ENCODE measurements around the gene FILIP1. TPM values are rescaled to one million over a fixed set of nuclear protein-coding genes. Genes with fewer than 3 reads are reported as not detected.

Gene FILIP1
- total RNA-seq, 1 experiment from 2014 or later, result 0.15 TPM

DNA sequence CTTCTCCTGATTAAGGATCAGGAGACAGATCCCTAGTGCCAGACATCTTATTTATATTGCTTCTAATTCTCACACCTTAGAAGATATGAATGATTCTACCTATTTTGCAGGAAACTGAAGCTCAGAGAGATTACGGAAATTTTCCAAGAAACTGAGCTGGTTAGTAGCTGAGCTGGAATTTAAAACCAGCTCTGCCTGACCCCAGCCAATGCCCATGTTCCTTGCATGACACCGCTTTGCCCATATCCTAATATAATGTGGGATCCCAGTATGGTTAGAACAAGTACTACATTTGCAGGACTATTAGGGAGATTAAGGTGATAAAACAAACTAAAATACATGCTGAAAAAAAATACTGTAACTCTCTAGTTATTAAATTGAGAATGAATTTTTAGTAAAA lies 210.9 kb downstream of the FILIP1 start:
- H3K4me3 ChIP-seq (ENCODE audit: low read length), result peak overlapping the region; percentile 95
- no peak overlapping the region for H2AFZ ChIP-seq (ENCODE audit: low read length)
- peaks cover 15% of the 10 kb centered on the region for H3K36me3 ChIP-seq (ENCODE audit: insufficient read depth, low read length)
- H3K9ac ChIP-seq (ENCODE audit: low read length), result peak overlapping the region; percentile 89
- no peaks in the 10 kb centered on the region for H3K9me2 ChIP-seq (replicated peaks; ENCODE audit: insufficient read depth, low read length)
- no peaks in the 10 kb centered on the region for H3K27me3 ChIP-seq (ENCODE audit: low read length)
- H3K9me3 ChIP-seq (ENCODE audit: low read length), result no peaks in the 10 kb centered on the region
- DNase-seq, result no peak
- peak overlapping the region; percentile 87 for H3K4me2 ChIP-seq (ENCODE audit: low read depth, low read length, poor library complexity, severe bottlenecking)
- peaks cover 93% of the 10 kb centered on the region for H3K79me2 ChIP-seq (ENCODE audit: low read length)
- H3K27ac ChIP-seq (ENCODE audit: low read length), result no peak overlapping the region
- H3K4me1 ChIP-seq (ENCODE audit: low read length), result peaks cover 60% of the 10 kb centered on the region
- H4K20me1 ChIP-seq (ENCODE audit: insufficient read depth, low read depth, low read length), result peaks cover 17% of the 10 kb centered on the region

DNA sequence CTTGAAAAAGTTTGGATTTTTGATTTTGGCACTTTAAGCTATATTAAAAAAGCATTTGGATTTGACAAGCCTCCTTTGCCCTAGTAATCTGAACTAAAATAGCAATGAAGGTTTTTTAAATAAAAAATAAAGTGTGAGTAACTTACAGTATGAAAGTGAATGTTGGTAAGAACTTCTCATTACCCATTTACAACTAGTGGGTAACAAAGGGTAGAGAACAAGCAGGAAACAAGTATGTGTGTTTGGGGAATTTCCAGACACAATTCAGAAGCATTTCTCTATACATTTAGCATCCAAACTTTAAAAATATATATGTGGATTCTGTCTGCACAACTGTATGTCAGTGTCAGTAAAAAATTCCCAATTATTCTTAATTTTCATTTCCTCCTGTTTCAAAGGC lies 211.9 kb downstream of the FILIP1 start:
- Histone ChIP-seq H3K4me2 (ENCODE audit: low read depth, low read length, poor library complexity, severe bottlenecking) (peak overlapping the region; percentile 87), H2AFZ (ENCODE audit: low read length) (no peak overlapping the region), H3K4me1 (ENCODE audit: low read length) (peaks cover 49% of the 10 kb centered on the region), H3K27me3 (ENCODE audit: low read length) (no peaks in the 10 kb centered on the region), H3K27ac (ENCODE audit: low read length) (no peak overlapping the region), H3K79me2 (ENCODE audit: low read length) (peaks cover 93% of the 10 kb centered on the region), H3K9me3 (ENCODE audit: low read length) (no peaks in the 10 kb centered on the region), H3K9me2 (replicated peaks; ENCODE audit: insufficient read depth, low read length) (no peaks in the 10 kb centered on the region), H4K20me1 (ENCODE audit: insufficient read depth, low read depth, low read length) (peaks cover 17% of the 10 kb centered on the region), H3K9ac (ENCODE audit: low read length) (peak overlapping the region; percentile 29), H3K4me3 (ENCODE audit: low read length) (peak overlapping the region; percentile 95), H3K36me3 (ENCODE audit: insufficient read depth, low read length) (peaks cover 20% of the 10 kb centered on the region)
- no peak for DNase-seq

GRCh38 chr6:75280131-75280855 lies 213.3 kb downstream of the FILIP1 start:
- peak overlapping the region; percentile 87 for H3K4me2 ChIP-seq (ENCODE audit: low read depth, low read length, poor library complexity, severe bottlenecking)
- no peak overlapping the region for H3K27ac ChIP-seq (ENCODE audit: low read length)
- peaks cover 27% of the 10 kb centered on the region for H3K36me3 ChIP-seq (ENCODE audit: insufficient read depth, low read length)
- H3K9me2 ChIP-seq (replicated peaks; ENCODE audit: insufficient read depth, low read length), result no peaks in the 10 kb centered on the region
- no peak overlapping the region for H3K9ac ChIP-seq (ENCODE audit: low read length)
- no peak overlapping the region for H3K4me3 ChIP-seq (ENCODE audit: low read length)
- H4K20me1 ChIP-seq (ENCODE audit: insufficient read depth, low read depth, low read length), result peaks cover 17% of the 10 kb centered on the region
- H3K4me1 ChIP-seq (ENCODE audit: low read length), result peaks cover 39% of the 10 kb centered on the region
- DNase-seq, result no peak
- H3K79me2 ChIP-seq (ENCODE audit: low read length), result peaks cover 94% of the 10 kb centered on the region
- H3K27me3 ChIP-seq (ENCODE audit: low read length), result no peaks in the 10 kb centered on the region
- no peaks in the 10 kb centered on the region for H3K9me3 ChIP-seq (ENCODE audit: low read length)
- no peak overlapping the region for H2AFZ ChIP-seq (ENCODE audit: low read length)

DNA sequence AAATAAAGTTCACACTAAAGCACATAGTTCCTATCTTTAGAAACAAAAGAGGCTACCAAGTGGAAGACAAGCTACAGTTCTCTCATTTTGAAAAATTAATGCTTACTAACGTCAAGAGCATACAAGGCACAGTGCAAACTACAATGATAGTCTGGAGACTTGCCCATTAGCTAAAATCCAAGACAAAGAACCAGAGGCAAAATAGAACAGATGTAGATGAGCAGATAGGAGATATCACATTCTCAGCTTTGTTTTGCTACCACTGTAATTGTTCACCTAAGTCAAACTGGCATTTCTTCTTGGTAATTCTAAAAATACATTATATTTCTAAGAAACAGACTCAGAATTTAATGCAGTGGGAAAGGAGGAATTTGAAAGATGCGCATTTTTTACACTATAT lies 214.2 kb downstream of the FILIP1 start:
- Histone ChIP-seq H3K4me1 (ENCODE audit: low read length) (peaks cover 39% of the 10 kb centered on the region), H3K27ac (ENCODE audit: low read length) (no peak overlapping the region)

GRCh38 chr6:75278474-75279077 lies 215.0 kb downstream of the FILIP1 start:
- H3K36me3 ChIP-seq (ENCODE audit: insufficient read depth, low read length), result peaks cover 27% of the 10 kb centered on the region
- peaks cover 39% of the 10 kb centered on the region for H3K4me1 ChIP-seq (ENCODE audit: low read length)
- no peak overlapping the region for H3K4me2 ChIP-seq (ENCODE audit: low read depth, low read length, poor library complexity, severe bottlenecking)
- no peak for DNase-seq
- H3K9me3 ChIP-seq (ENCODE audit: low read length), result no peaks in the 10 kb centered on the region
- H4K20me1 ChIP-seq (ENCODE audit: insufficient read depth, low read depth, low read length), result peaks cover 10% of the 10 kb centered on the region
- no peak overlapping the region for H3K27ac ChIP-seq (ENCODE audit: low read length)
- H2AFZ ChIP-seq (ENCODE audit: low read length), result no peak overlapping the region
- peaks cover 99% of the 10 kb centered on the region for H3K79me2 ChIP-seq (ENCODE audit: low read length)
- no peaks in the 10 kb centered on the region for H3K27me3 ChIP-seq (ENCODE audit: low read length)
- no peak overlapping the region for H3K9ac ChIP-seq (ENCODE audit: low read length)
- no peaks in the 10 kb centered on the region for H3K9me2 ChIP-seq (replicated peaks; ENCODE audit: insufficient read depth, low read length)
- H3K4me3 ChIP-seq (ENCODE audit: low read length), result no peak overlapping the region

More for the DNA sequence above, 214.2 kb downstream of the FILIP1 start:
- H3K4me2 ChIP-seq (ENCODE audit: low read depth, low read length, poor library complexity, severe bottlenecking), result no peak overlapping the region
- no peak overlapping the region for H3K9ac ChIP-seq (ENCODE audit: low read length)
- H3K36me3 ChIP-seq (ENCODE audit: insufficient read depth, low read length), result peaks cover 27% of the 10 kb centered on the region
- DNase-seq, result no peak
- no peak overlapping the region for H2AFZ ChIP-seq (ENCODE audit: low read length)
- no peaks in the 10 kb centered on the region for H3K9me3 ChIP-seq (ENCODE audit: low read length)
- no peak overlapping the region for H3K4me3 ChIP-seq (ENCODE audit: low read length)
- H4K20me1 ChIP-seq (ENCODE audit: insufficient read depth, low read depth, low read length), result peaks cover 17% of the 10 kb centered on the region
- H3K9me2 ChIP-seq (replicated peaks; ENCODE audit: insufficient read depth, low read length), result no peaks in the 10 kb centered on the region
- peaks cover 99% of the 10 kb centered on the region for H3K79me2 ChIP-seq (ENCODE audit: low read length)
- H3K27me3 ChIP-seq (ENCODE audit: low read length), result no peaks in the 10 kb centered on the region

DNA sequence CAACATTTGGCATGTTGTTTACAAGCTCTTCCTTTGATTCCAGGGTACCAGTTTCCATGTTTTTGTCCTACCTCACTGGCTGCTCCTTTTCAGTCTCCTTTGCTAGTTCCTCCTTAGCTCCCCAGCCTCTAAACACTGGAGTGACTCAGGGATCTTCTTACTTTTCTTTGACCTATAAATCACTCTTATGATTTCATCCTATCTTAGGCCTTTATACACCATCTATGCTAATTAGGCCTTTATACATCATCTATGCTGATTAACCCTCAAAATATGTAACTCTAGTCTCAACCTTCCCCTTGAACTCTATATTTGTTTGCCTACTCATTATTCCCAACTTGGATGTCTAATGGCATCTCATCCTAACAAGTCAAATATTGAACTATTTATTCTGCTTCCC lies 218.5 kb downstream of the FILIP1 start:
- no peak for DNase-seq
- H3K9ac ChIP-seq (ENCODE audit: low read length), result no peak overlapping the region
- no peak overlapping the region for H3K4me3 ChIP-seq (ENCODE audit: low read length)
- no peaks in the 10 kb centered on the region for H4K20me1 ChIP-seq (ENCODE audit: insufficient read depth, low read depth, low read length)
- H3K9me2 ChIP-seq (replicated peaks; ENCODE audit: insufficient read depth, low read length), result no peaks in the 10 kb centered on the region
- peaks cover 7% of the 10 kb centered on the region for H3K4me1 ChIP-seq (ENCODE audit: low read length)
- H3K79me2 ChIP-seq (ENCODE audit: low read length), result peaks cover 99% of the 10 kb centered on the region
- no peak overlapping the region for H2AFZ ChIP-seq (ENCODE audit: low read length)
- peaks cover 42% of the 10 kb centered on the region for H3K36me3 ChIP-seq (ENCODE audit: insufficient read depth, low read length)
- H3K9me3 ChIP-seq (ENCODE audit: low read length), result peaks cover 4% of the 10 kb centered on the region; the same call in 1 of the 2 replicates
- no peak overlapping the region for H3K4me2 ChIP-seq (ENCODE audit: low read depth, low read length, poor library complexity, severe bottlenecking)
- no peak overlapping the region for H3K27ac ChIP-seq (ENCODE audit: low read length)
- H3K27me3 ChIP-seq (ENCODE audit: low read length), result no peaks in the 10 kb centered on the region

DNA sequence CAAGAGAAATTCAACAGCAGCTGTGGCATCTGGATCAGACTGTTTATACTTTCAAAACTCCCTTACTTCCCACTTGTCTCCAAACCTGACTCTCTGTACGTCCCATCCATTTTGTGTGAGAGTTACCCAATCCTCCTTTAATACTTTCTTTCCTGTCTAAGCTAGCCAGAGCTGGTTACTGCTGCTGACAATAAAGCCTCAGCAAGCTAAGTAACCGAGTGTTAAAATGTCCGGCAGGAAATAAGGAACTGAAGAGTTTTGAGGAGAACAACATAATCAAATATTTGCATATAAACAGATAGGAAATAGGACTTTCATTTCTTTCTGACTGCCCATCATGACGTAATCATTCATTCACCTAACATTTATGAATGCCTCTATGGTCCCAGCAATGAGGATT lies 220.6 kb downstream of the FILIP1 start:
- Histone ChIP-seq H3K4me1 (ENCODE audit: low read length) (peaks cover 5% of the 10 kb centered on the region), H3K9me2 (replicated peaks; ENCODE audit: insufficient read depth, low read length) (no peaks in the 10 kb centered on the region), H3K79me2 (ENCODE audit: low read length) (peaks cover 97% of the 10 kb centered on the region), H3K9me3 (ENCODE audit: low read length) (peaks cover 4% of the 10 kb centered on the region; the same call in 1 of the 2 replicates), H3K27me3 (ENCODE audit: low read length) (no peaks in the 10 kb centered on the region), H3K4me3 (ENCODE audit: low read length) (no peak overlapping the region), H3K36me3 (ENCODE audit: insufficient read depth, low read length) (peaks cover 30% of the 10 kb centered on the region), H2AFZ (ENCODE audit: low read length) (no peak overlapping the region), H3K4me2 (ENCODE audit: low read depth, low read length, poor library complexity, severe bottlenecking) (no peak overlapping the region), H3K9ac (ENCODE audit: low read length) (no peak overlapping the region), H3K27ac (ENCODE audit: low read length) (no peak overlapping the region), H4K20me1 (ENCODE audit: insufficient read depth, low read depth, low read length) (no peaks in the 10 kb centered on the region)
- DNase-seq, result no peak

GRCh38 chr6:75272145-75272840 lies 221.3 kb downstream of the FILIP1 start:
- Histone ChIP-seq H3K4me3 (ENCODE audit: low read length) (no peak overlapping the region), H3K27ac (ENCODE audit: low read length) (no peak overlapping the region), H3K36me3 (ENCODE audit: insufficient read depth, low read length) (peaks cover 30% of the 10 kb centered on the region), H3K79me2 (ENCODE audit: low read length) (peaks cover 97% of the 10 kb centered on the region), H3K27me3 (ENCODE audit: low read length) (no peaks in the 10 kb centered on the region), H3K4me1 (ENCODE audit: low read length) (peaks cover 12% of the 10 kb centered on the region), H3K4me2 (ENCODE audit: low read depth, low read length, poor library complexity, severe bottlenecking) (no peak overlapping the region), H3K9ac (ENCODE audit: low read length) (no peak overlapping the region), H3K9me2 (replicated peaks; ENCODE audit: insufficient read depth, low read length) (no peaks in the 10 kb centered on the region), H3K9me3 (ENCODE audit: low read length) (peaks cover 4% of the 10 kb centered on the region; the same call in 1 of the 2 replicates), H4K20me1 (ENCODE audit: insufficient read depth, low read depth, low read length) (no peaks in the 10 kb centered on the region), H2AFZ (ENCODE audit: low read length) (no peak overlapping the region)
- DNase-seq, result no peak
